Activated CD8-positive, alpha-beta memory T cell treated with anti-CD3 and anti-CD28 coated beads, Interleukin-2, amount 10 ng/mL, durations not matched to agents 7 days and 5 days (primary cell): ENCODE measurements around the gene TMEM132E. TPM values are rescaled to one million over a fixed set of nuclear protein-coding genes. Genes with fewer than 3 reads are reported as not detected.

Source experiments
- ATAC-seq: fragments of 150-1000 bp; cut with Tn5 transposase; one replicate; pipeline ENCODE4 v1.10.0; 2021; ENCODE audit warnings: moderate library complexity
- CTCF ChIA-PET: fragments of 350-600 bp; sonication (Branson Sonifier 250); formaldehyde crosslinking; loops from one replicate; lab custom pipeline; 2021; ENCODE audit warnings: antibody characterized with exemption; lab: Charles Lee
- DNase-seq: peaks from one replicate; pipeline ENCODE4 v3.0.0-alpha.2; 2020
- H3K27ac Mint-ChIP-seq: one replicate; pipeline ENCODE4 v1.8.0; 2021; ENCODE audit warnings: mild to moderate bottlenecking, mixed read lengths
- H3K27me3 Mint-ChIP-seq: one replicate; pipeline ENCODE4 v1.8.0; 2021; ENCODE audit warnings: mixed read lengths
- H3K36me3 Mint-ChIP-seq: one replicate; pipeline ENCODE4 v1.8.0; 2021; ENCODE audit warnings: mild to moderate bottlenecking, mixed read lengths
- H3K4me1 Mint-ChIP-seq: one replicate; pipeline ENCODE4 v1.8.0; 2021; ENCODE audit warnings: mixed read lengths
- H3K4me3 Mint-ChIP-seq: one replicate; pipeline ENCODE4 v1.8.0; 2021; ENCODE audit warnings: mild to moderate bottlenecking, moderate library complexity, mixed read lengths
- H3K9me3 Mint-ChIP-seq: one replicate; pipeline ENCODE4 v1.8.0; 2022; ENCODE audit warnings: low read depth, mixed read lengths
- total RNA-seq, 2 experiments: library from RNA; stranded (reverse); gene quantifications; one replicate each; pipeline ENCODE4 v1.2.3, GENCODE V29; 2021

The TMEM132E gene
- total RNA-seq, 2 experiments from 2014 or later, result not detected

DNA sequence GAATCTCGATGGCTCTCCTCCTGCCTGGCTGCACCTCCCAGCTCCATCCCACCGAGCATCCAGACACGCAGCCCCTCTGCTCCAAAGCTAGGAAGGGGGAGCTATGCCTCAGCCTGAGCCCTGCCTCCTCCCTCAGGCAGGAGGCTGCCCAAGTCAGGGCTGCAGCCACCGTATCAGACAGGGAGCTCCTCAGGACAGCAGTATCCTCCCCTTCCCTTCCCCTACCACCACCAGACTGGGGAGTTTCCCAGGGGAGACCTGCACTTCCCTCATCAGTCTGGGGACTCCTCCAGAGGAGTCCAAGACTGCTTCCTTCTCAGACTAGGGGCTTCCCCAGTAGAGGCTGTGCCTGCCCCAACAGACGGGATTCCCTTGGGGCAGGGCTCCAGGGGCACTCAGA is 17.5 kb downstream of the TMEM132E start:
- Mint-ChIP-seq H3K27ac (no peak overlapping the region), H3K4me1 (no peaks in the 10 kb centered on the region), H3K36me3 (no peaks in the 10 kb centered on the region), H3K27me3 (peaks cover 39% of the 10 kb centered on the region), H3K9me3 (no peaks in the 10 kb centered on the region), H3K4me3 (no peak overlapping the region)
- CTCF ChIA-PET, result interaction anchor here (0.7 kb wide), 1 partner anchor 221 kb away, joined by 3 read pairs; no protein-coding TSS in a partner anchor
- DNase-seq (no peak), ATAC-seq (no peak)

DNA sequence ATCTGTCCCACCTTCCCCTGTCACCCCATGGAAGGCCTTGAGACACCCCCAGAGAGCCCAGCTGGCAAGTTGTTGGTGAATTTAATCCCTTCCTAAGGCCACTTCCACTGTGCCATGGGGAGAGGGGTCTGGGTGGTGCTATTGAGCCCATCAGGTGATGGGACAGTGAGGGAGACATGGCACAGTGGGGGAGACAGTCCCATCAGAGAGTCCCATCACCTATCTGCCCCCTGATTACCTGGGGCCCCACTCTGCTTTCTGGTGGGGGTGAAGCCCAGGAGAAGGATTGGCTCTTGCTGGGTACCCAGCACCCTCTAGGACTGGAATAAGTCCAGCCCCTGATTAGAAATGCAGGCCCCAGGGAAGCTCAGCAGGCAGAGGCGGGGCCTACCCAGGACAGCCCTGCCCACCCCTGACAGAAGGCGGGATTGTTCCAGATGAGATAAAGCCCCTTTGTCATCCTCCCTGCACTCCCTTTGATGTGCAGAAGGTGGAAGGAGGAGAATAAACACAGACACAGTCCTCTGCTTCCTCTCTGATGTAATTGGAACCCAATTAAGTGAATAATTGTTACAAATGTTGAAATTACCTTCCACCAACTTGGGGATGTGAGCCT is 18.9 kb downstream of the TMEM132E start:
- Mint-ChIP-seq H3K36me3 (no peaks in the 10 kb centered on the region), H3K9me3 (no peaks in the 10 kb centered on the region), H3K4me1 (no peaks in the 10 kb centered on the region), H3K4me3 (no peak overlapping the region), H3K27ac (no peak overlapping the region), H3K27me3 (peaks cover 32% of the 10 kb centered on the region)
- no peak for ATAC-seq
- CTCF ChIA-PET, result no interaction called here
- no peak for DNase-seq

GRCh38 chr17:34601416-34601815 is 22.0 kb downstream of the TMEM132E start:
- H3K27me3 Mint-ChIP-seq, result peaks cover 22% of the 10 kb centered on the region
- no peaks in the 10 kb centered on the region for H3K36me3 Mint-ChIP-seq
- no peaks in the 10 kb centered on the region for H3K9me3 Mint-ChIP-seq
- DNase-seq (no peak), ATAC-seq (no peak)
- CTCF ChIA-PET, result no interaction called here
- no peak overlapping the region for H3K27ac Mint-ChIP-seq
- no peak overlapping the region for H3K4me3 Mint-ChIP-seq
- no peaks in the 10 kb centered on the region for H3K4me1 Mint-ChIP-seq

GRCh38 chr17:34603974-34604373 is 24.6 kb downstream of the TMEM132E start:
- DNase-seq, result no peak
- Mint-ChIP-seq H3K27ac (no peak overlapping the region), H3K9me3 (no peaks in the 10 kb centered on the region), H3K27me3 (peaks cover 28% of the 10 kb centered on the region), H3K36me3 (no peaks in the 10 kb centered on the region), H3K4me1 (no peaks in the 10 kb centered on the region), H3K4me3 (no peak overlapping the region)
- CTCF ChIA-PET, result no interaction called here
- ATAC-seq, result no peak

- peaks cover 37% of the 10 kb centered on the region for H3K27me3 Mint-ChIP-seq
- no peaks in the 10 kb centered on the region for H3K4me1 Mint-ChIP-seq
- CTCF ChIA-PET, result interaction anchor here (0.7 to 1.6 kb wide), 2 partner anchors 19 to 31 kb away, joined by 3 to 4 read pairs; no protein-coding TSS in a partner anchor
Observed at GRCh38 chr17:34606763-34607162, 27.4 kb downstream of the TMEM132E start.

DNA sequence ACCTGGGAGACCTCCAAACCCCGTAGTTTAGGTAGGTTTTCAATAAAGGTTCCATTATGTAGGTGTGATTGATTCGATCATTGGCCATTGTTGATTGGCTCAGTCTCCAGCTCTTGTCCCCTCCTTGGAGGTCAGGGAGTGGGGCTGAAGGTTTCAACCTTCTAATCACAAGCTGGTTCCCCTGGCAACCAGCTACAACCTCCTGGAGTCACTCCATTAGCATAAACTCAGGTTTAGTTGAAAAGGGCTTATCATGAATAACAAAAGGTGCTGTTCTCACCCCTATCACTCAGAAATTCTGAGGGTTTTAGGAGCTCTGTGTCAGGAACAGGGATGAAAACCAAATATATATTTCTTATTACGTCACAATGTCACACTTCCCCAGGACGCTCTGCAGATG is 28.5 kb downstream of the TMEM132E start:
- H3K4me1 Mint-ChIP-seq, result peaks cover 3% of the 10 kb centered on the region

More at GRCh38 chr17:34606763-34607162, 27.4 kb downstream of the TMEM132E start:
- no peak overlapping the region for H3K27ac Mint-ChIP-seq
- ATAC-seq (no peak), DNase-seq (no peak)
- H3K4me3 Mint-ChIP-seq, result no peak overlapping the region
- H3K9me3 Mint-ChIP-seq, result no peaks in the 10 kb centered on the region
- H3K36me3 Mint-ChIP-seq, result no peaks in the 10 kb centered on the region

GRCh38 chr17:34609210-34609609 is 29.8 kb downstream of the TMEM132E start:
- Mint-ChIP-seq H3K4me3 (no peak overlapping the region), H3K27me3 (peaks cover 41% of the 10 kb centered on the region), H3K9me3 (no peaks in the 10 kb centered on the region), H3K27ac (no peak overlapping the region), H3K36me3 (no peaks in the 10 kb centered on the region), H3K4me1 (peaks cover 3% of the 10 kb centered on the region)
- CTCF ChIA-PET, result interaction anchor here (1.1 kb wide), 1 partner anchor 67 kb away, joined by 3 read pairs; no protein-coding TSS in a partner anchor
- no peak for DNase-seq
- no peak for ATAC-seq

More for the DNA sequence above, 28.5 kb downstream of the TMEM132E start:
- Mint-ChIP-seq H3K27ac (no peak overlapping the region), H3K9me3 (no peaks in the 10 kb centered on the region), H3K27me3 (peaks cover 40% of the 10 kb centered on the region), H3K4me3 (no peak overlapping the region), H3K36me3 (no peaks in the 10 kb centered on the region)
- CTCF ChIA-PET, result no interaction called here
- no peak for ATAC-seq
- DNase-seq, result no peak

- Mint-ChIP-seq H3K4me1 (peaks cover 3% of the 10 kb centered on the region), H3K9me3 (no peaks in the 10 kb centered on the region), H3K27ac (no peak overlapping the region), H3K36me3 (no peaks in the 10 kb centered on the region), H3K27me3 (peaks cover 47% of the 10 kb centered on the region), H3K4me3 (no peak overlapping the region)
- no peak for DNase-seq
- CTCF ChIA-PET, result no interaction called here
- no peak for ATAC-seq
Observed at GRCh38 chr17:34610039-34610438, 30.7 kb downstream of the TMEM132E start.

GRCh38 chr17:34610506-34610905 is 31.1 kb downstream of the TMEM132E start:
- Mint-ChIP-seq H3K4me3 (no peak overlapping the region), H3K27me3 (peaks cover 50% of the 10 kb centered on the region), H3K9me3 (no peaks in the 10 kb centered on the region), H3K27ac (no peak overlapping the region), H3K4me1 (peaks cover 3% of the 10 kb centered on the region), H3K36me3 (no peaks in the 10 kb centered on the region)
- no peak for DNase-seq
- no peak for ATAC-seq
- CTCF ChIA-PET, result no interaction called here

DNA sequence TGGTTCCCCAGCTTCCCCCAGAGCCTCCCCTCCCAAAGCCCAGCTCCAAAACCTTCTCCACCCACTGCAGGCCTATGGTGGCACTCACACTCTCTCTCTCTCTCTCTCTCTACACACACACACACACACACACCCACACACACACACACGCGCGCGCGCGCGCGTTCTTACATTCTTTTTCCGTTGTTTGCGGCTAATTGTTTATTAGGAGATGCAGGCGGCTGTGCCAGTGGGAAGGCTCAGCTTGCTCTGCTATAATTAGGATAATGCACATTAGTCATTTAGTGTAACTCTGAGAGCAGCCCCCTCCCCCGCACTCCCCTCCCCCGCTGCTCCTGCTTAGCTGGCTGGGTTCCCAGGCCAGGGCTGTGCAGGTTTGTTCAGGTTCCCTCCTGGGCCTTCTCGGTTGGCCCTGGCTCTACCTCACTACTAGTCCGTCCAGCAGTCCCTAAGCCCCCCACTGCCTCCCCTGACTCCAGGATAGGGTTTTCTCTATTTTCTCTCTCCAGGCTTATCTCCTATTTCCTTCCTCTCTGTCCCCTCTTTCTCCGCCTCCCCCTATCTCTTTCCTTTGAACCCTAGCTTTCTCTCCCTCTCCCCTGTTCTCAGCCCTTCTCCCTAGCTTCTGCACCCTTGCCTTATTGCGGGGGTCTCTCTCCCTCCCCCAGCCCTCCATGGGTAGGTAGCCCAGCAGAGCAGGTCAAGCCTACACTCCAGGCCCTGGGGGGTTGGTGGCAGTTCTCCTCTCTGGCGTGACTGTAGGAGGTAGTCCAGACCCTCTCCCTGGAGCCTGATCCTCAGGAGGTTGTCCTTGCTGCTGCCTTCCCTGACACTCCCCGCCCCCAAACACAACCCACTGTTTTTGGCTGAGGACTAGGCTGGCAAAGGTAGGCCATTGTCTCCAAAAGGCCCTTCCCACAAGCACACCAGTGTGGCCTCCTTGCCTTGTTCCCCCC is 34.0 kb downstream of the TMEM132E start:
- CTCF ChIA-PET, result interaction anchor here (0.7 kb wide), 1 partner anchor 1055 kb away, joined by 3 read pairs; no protein-coding TSS in a partner anchor
- Mint-ChIP-seq H3K27ac (no peak overlapping the region), H3K9me3 (no peaks in the 10 kb centered on the region), H3K36me3 (no peaks in the 10 kb centered on the region), H3K4me1 (peaks cover 3% of the 10 kb centered on the region), H3K27me3 (peaks cover 62% of the 10 kb centered on the region), H3K4me3 (no peak overlapping the region)
- ATAC-seq, result no peak
- no peak for DNase-seq

DNA sequence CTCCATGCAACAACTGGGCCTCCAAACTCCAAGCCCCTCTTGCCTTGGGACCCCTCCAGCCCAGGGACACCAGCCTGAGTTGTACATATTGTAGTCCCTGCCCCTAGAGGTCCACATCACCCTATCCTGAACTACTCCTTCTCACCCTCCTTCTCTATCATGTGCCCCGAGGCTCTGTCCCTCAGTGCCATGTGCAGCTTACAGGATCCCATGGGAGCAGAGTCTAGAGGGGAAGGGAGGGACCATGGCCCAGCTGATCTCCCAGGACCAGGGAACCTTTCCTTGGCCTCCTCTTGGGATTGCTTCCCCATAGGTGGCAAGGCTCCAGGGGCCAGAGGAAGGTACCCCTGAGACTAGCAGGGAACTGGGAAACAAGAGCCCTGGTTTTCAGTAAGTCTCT is 35.3 kb downstream of the TMEM132E start:
- ATAC-seq, result no peak
- no peak for DNase-seq
- Mint-ChIP-seq H3K4me3 (no peak overlapping the region), H3K27ac (no peak overlapping the region), H3K27me3 (peaks cover 53% of the 10 kb centered on the region), H3K4me1 (peaks cover 3% of the 10 kb centered on the region), H3K9me3 (no peaks in the 10 kb centered on the region), H3K36me3 (no peaks in the 10 kb centered on the region)
- CTCF ChIA-PET, result no interaction called here

- H3K27ac Mint-ChIP-seq, result no peak overlapping the region
- DNase-seq (no peak), ATAC-seq (no peak)
- CTCF ChIA-PET, result no interaction called here
- H3K9me3 Mint-ChIP-seq, result no peaks in the 10 kb centered on the region
- H3K27me3 Mint-ChIP-seq, result peaks cover 47% of the 10 kb centered on the region
- no peak overlapping the region for H3K4me3 Mint-ChIP-seq
- no peaks in the 10 kb centered on the region for H3K36me3 Mint-ChIP-seq
- H3K4me1 Mint-ChIP-seq, result peaks cover 3% of the 10 kb centered on the region
Observed at GRCh38 chr17:34615326-34615725, 35.9 kb downstream of the TMEM132E start.

- ATAC-seq (no peak), DNase-seq (no peak)
- CTCF ChIA-PET, result no interaction called here
- peaks cover 3% of the 10 kb centered on the region for H3K4me1 Mint-ChIP-seq
- no peaks in the 10 kb centered on the region for H3K9me3 Mint-ChIP-seq
- H3K27me3 Mint-ChIP-seq, result peaks cover 39% of the 10 kb centered on the region
- H3K27ac Mint-ChIP-seq, result no peak overlapping the region
- no peak overlapping the region for H3K4me3 Mint-ChIP-seq
- H3K36me3 Mint-ChIP-seq, result no peaks in the 10 kb centered on the region
Observed at GRCh38 chr17:34616148-34616547, 36.8 kb downstream of the TMEM132E start.
